WERI-Rb-1 (cell line): Measurements from ENCODE around the gene YAP1.
A peak's percentile ranks its signal among the peaks of the same experiment; 100 is the strongest.

ENCODE experiments used
- DNase-seq: peaks from one replicate; pipeline ENCODE4 v3.0.0-alpha.2; 2020
- H3K27ac ChIP-seq: fragments of 250-450 bp; sonication (Bioruptor Pico); 2 replicates; pipeline ENCODE4 v1.5.1; 2020; ENCODE audit warnings: mild to moderate bottlenecking, moderate library complexity
- H3K27me3 ChIP-seq: fragments of 250-450 bp; sonication (Bioruptor Pico); 2 replicates; pipeline ENCODE4 v1.5.1; 2021; ENCODE audit warnings: mild to moderate bottlenecking, low read depth, moderate library complexity; ENCODE audit not compliant: insufficient read depth, severe bottlenecking
- H3K36me3 ChIP-seq: fragments of 250-450 bp; sonication (Bioruptor Pico); 2 replicates; pipeline ENCODE4 v1.5.1; 2020; ENCODE audit warnings: mild to moderate bottlenecking, moderate library complexity
- H3K4me3 ChIP-seq: 2 replicates; pipeline ENCODE4 v1.5.1; 2011; ENCODE audit warnings: low read depth, mild to moderate bottlenecking, control low read depth, low read length
- H3K9me3 ChIP-seq: fragments of 250-450 bp; sonication (Bioruptor Pico); 2 replicates; pipeline ENCODE4 v1.5.1; 2021; ENCODE audit warnings: mild to moderate bottlenecking, moderate library complexity; ENCODE audit not compliant: severe bottlenecking
- TF ChIP-seq, protein P1 (sequence below): IDR thresholded peaks from 2 replicates; pipeline ENCODE4 v1.5.1; 2011; ENCODE audit warnings: low read depth, mild to moderate bottlenecking, control low read depth, inconsistent platforms, low read length

Gene YAP1

DNA sequence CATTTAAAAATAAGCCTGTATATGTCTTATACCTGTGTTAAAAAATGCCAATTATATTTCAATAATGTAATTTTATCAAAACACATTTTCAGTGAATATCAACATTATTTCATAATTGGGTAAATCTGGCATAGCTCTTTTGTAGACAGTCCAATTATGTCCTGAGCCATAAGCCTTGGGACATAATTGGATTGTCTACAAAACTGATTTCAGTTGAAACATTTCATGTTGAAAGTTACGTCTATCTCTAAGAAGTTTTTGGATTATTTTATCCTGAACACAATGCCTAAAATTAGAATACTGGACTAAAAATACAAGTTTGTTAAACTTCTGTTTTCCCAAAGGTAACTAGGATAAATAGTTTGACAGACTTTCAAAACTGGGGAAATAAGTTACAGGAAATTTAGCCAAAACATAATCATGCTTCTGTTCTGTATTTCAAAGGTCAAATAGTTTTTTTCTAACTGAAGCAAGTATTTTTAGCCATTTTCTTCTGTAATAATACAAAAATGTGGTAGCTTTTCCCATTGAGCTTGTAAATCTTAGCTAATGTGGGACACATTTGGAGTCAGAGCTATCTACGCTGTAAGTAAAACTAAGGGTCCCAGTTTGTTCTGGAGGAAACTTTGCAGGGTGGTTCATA is 106.3 kb downstream of the YAP1 start:
- H3K9me3 ChIP-seq = no peaks in the 10 kb centered on the region
- DNase-seq = no peak
- no peak overlapping the region for H3K27ac ChIP-seq
- TF ChIP-seq, protein P1, sequence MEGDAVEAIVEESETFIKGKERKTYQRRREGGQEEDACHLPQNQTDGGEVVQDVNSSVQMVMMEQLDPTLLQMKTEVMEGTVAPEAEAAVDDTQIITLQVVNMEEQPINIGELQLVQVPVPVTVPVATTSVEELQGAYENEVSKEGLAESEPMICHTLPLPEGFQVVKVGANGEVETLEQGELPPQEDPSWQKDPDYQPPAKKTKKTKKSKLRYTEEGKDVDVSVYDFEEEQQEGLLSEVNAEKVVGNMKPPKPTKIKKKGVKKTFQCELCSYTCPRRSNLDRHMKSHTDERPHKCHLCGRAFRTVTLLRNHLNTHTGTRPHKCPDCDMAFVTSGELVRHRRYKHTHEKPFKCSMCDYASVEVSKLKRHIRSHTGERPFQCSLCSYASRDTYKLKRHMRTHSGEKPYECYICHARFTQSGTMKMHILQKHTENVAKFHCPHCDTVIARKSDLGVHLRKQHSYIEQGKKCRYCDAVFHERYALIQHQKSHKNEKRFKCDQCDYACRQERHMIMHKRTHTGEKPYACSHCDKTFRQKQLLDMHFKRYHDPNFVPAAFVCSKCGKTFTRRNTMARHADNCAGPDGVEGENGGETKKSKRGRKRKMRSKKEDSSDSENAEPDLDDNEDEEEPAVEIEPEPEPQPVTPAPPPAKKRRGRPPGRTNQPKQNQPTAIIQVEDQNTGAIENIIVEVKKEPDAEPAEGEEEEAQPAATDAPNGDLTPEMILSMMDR = no peak
- no peaks in the 10 kb centered on the region for H3K27me3 ChIP-seq
- no peak overlapping the region for H3K4me3 ChIP-seq
- no peaks in the 10 kb centered on the region for H3K36me3 ChIP-seq

DNA sequence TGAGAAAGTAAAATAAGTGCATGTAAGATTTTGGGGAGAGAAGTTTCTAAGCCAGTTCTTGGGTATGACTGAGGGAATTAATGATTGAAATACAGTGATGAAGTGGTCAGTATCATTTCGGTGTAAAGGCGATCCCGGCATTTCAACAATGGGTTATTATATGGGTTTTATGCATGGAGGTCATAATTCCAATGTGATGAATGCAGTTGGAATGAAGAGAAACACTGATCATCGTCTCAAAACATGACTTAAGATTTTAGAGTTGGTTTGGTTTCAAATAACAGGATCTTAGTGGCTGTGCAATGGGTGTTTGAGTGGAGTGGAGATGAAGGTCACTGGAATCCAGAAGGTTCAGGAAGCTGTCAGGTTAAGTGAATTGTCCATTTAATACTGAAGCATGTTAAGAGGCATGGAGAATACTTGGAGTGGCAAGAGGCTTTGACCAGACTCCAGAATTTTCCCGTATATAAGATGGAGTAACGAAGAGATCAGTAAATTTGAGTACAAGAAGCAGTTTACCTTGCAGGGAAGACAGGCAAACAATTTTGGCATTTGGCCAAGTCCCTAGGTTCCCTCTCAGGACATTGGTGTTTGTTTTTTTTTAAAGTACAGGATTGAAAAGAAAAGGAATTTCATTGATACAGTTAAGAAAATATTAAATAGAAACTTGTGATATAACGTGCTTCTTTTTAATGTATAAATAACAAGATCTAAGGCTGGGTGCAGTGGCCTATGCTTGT is 110.7 kb downstream of the YAP1 start:
- no peak overlapping the region for H3K27ac ChIP-seq
- H3K9me3 ChIP-seq = no peaks in the 10 kb centered on the region
- H3K36me3 ChIP-seq = no peaks in the 10 kb centered on the region
- H3K27me3 ChIP-seq = no peaks in the 10 kb centered on the region
- DNase-seq = no peak
- TF ChIP-seq, protein P1 = no peak
- no peak overlapping the region for H3K4me3 ChIP-seq

DNA sequence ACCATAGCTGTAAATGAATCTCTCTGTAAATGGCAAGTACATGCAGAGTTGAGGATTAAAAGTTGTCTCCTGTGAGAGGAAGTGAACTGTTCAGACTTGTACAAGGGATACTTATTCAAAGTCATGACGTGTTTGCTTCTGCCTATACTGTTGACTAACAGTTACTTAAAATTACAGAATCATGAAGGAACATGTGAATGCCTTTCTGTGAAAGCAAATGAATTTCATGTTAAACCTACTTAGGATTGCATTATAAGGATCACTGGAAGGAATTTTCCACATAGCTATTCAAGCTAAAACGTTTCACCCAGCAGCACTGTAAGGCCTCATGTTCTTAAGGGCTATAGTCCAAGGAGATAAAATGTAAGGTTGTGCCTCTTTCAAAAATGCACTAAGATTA is 113.6 kb downstream of the YAP1 start:
- Histone ChIP-seq H3K36me3 (no peaks in the 10 kb centered on the region), H3K9me3 (no peaks in the 10 kb centered on the region), H3K27ac (no peak overlapping the region), H3K27me3 (no peaks in the 10 kb centered on the region), H3K4me3 (no peak overlapping the region)
- DNase-seq = no peak
- TF ChIP-seq, protein P1 = no peak

DNA sequence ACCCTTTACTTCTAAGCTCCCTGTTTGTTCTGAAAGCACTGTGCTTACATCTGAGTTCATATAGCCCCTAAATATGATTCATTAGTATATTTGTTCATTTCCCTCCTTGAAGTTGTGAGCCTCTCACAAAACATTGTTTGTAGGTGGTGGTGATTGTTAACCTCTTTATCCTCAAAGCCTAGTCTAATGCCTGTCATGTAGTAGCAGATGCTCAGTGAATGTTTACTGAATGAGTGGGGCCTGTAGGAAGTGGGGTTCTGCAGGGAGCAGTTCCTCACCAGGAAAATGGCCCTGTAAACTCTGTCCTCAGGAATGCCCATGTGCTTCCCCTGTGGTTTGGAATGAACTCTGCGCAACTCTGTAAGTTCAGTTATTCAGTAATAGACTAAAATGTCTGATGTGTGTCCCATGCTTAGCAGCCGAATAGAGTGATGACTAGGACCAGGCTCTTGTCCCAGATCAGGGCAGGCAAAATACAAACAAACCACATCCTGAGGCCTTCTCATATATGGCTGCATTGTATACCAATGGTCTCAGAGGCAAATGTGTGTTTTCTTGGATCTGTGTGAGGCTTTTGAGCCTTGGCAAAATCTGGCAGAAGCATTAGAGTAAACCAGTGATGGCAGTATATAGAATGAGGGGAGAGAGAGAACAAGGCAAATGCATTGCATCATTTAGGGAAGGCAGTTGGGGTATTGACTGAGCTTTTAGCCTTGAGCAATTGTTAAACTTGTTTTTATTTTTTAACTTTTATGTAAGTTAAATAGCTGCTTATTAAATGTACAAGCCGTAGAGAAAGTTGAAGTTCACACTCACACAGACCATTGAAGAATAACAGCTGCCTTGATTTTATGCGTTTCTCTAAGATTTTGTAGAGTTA is 115.7 kb downstream of the YAP1 start:
- TF ChIP-seq, protein P1 = no peak
- Histone ChIP-seq H3K9me3 (no peaks in the 10 kb centered on the region), H3K27ac (no peak overlapping the region), H3K4me3 (no peak overlapping the region), H3K36me3 (no peaks in the 10 kb centered on the region), H3K27me3 (no peaks in the 10 kb centered on the region)
- no peak for DNase-seq

DNA sequence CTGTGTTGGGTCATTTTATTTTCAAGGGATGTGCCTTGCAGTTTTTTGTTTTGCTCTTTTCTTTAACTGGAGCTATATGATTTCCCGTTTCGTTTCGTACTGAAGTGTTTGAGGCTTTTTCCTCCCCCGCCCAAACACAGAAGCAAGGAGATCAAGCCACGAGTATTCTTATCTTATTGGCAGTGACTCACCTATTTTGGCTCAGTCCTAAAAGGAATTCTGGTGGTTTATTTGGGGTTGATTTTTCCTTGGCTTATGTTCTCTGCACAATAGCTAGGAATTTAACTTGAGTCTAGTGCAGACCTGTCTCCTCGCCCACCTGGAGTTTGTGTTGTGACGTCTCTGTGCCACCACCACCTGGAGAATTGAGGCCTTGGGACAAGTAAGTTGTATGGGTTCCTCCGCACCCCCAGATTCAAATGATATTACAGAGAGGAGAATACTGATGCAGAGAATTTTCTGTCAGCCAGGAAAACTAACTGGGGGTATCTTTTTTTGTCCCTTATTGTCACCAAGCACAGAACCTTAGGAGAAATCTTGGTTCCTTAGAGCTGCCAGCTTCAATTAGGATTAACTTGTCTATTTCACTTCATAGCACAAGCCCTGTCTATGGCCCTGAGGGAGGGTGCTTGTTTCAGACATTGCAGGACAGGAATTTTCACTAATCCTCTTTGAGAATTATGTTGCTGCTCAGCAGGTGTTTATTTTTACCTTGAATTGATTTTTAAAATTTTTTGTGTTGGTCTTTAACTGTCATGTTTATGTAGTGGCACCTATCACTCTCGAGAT is 116.6 kb downstream of the YAP1 start:
- no peaks in the 10 kb centered on the region for H3K9me3 ChIP-seq
- DNase-seq = peak; percentile 36
- H3K27me3 ChIP-seq = no peaks in the 10 kb centered on the region
- H3K27ac ChIP-seq = no peak overlapping the region
- no peak overlapping the region for H3K4me3 ChIP-seq
- TF ChIP-seq, protein P1 = no peak
- no peaks in the 10 kb centered on the region for H3K36me3 ChIP-seq
